ENCODE data around the gene PELI1.

Gene PELI1

GRCh38 chr2:64124571-64124970, 19.6 kb downstream of the PELI1 start:
- DNase-seq (ENCODE audit: low read depth) = no peak
- no peak for TF ChIP-seq CTCF (IDR thresholded peaks at IDR 0.05; ENCODE audit: insufficient read depth, low read depth, low read length, missing control alignments)

GRCh38 chr2:64124168-64124567, 20.1 kb downstream of the PELI1 start:
- no peak for DNase-seq (ENCODE audit: low read depth)
- no peak for TF ChIP-seq CTCF (IDR thresholded peaks at IDR 0.05; ENCODE audit: insufficient read depth, low read depth, low read length, missing control alignments)
- H3K4me3 ChIP-seq (ENCODE audit: low read depth, low read length) = no peak overlapping the region

More at GRCh38 chr2:64124571-64124970, 19.6 kb downstream of the PELI1 start:
- H3K4me3 ChIP-seq (ENCODE audit: low read depth, low read length) = no peak overlapping the region

GRCh38 chr2:64123740-64124139, 20.5 kb downstream of the PELI1 start:
- no peak overlapping the region for H3K4me3 ChIP-seq (ENCODE audit: low read depth, low read length)
- TF ChIP-seq CTCF (IDR thresholded peaks at IDR 0.05; ENCODE audit: insufficient read depth, low read depth, low read length, missing control alignments) = no peak
- no peak for DNase-seq (ENCODE audit: low read depth)

GRCh38 chr2:64122358-64122757, 21.9 kb downstream of the PELI1 start:
- no peak overlapping the region for H3K4me3 ChIP-seq (ENCODE audit: low read depth, low read length)
- TF ChIP-seq CTCF (IDR thresholded peaks at IDR 0.05; ENCODE audit: insufficient read depth, low read depth, low read length, missing control alignments) = no peak
- no peak for DNase-seq (ENCODE audit: low read depth)

DNA sequence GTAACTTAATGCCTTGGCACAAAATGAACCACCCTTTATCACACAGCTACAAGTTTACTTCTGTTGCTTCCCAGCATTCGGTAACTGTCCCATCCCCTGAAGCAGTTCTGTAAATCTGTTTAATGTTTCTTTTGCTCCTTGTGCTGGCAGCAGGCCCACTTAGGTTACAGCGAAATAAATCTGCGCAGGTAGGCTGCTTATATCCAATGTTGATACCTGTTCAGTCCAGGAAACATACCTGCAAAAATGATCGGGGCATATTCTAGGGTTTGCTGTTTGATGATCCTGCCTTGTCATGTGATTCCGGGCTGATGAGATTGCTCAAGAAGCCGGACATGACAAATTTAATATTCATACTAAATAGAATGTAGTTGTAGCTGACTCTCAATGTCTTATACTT, 23.3 kb downstream of the PELI1 start:
- TF ChIP-seq CTCF (IDR thresholded peaks at IDR 0.05; ENCODE audit: insufficient read depth, low read depth, low read length, missing control alignments) = no peak
- no peak for DNase-seq (ENCODE audit: low read depth)
- no peak overlapping the region for H3K4me3 ChIP-seq (ENCODE audit: low read depth, low read length)

DNA sequence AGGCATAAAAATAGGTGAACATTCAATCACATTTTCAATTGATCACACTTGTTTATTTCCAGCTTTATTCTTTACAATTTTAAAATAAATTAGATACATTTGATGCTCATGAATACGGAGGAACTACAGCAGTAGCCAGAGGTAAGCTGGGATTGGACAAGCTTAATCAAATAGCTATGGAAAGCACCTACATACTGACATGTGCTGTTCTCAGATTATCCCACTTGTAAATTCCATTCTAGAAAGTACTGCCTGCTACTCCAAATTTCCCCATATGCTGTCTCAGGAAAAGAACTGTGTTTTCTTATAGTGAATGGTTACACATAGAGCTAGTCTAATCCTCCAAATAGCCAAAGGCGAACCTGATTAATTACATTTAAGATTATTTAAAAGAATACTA, 24.2 kb downstream of the PELI1 start:
- DNase-seq (ENCODE audit: low read depth) = no peak
- no peak overlapping the region for H3K4me3 ChIP-seq (ENCODE audit: low read depth, low read length)
- no peak for TF ChIP-seq CTCF (IDR thresholded peaks at IDR 0.05; ENCODE audit: insufficient read depth, low read depth, low read length, missing control alignments)

DNA sequence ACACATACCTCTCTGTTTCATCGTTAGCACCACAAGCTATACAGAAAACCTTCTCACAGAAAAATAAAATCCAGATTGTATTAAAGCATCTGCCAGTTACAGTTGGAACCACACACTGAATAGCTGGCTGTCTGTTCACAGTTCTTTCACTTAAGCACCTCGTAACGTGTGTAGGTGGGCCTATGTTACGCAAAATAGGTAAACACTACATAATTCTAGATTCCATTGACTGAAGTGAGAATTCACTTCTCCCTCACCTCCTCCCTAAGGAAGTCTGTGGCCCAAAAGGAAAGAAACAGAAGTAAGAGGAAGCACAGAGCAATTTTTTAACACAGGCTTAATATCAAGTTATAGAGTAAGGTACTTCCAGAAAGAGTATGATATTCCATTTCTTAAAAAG, 24.9 kb downstream of the PELI1 start:
- no peak overlapping the region for H3K4me3 ChIP-seq (ENCODE audit: low read depth, low read length)
- TF ChIP-seq CTCF (IDR thresholded peaks at IDR 0.05; ENCODE audit: insufficient read depth, low read depth, low read length, missing control alignments) = no peak
- no peak for DNase-seq (ENCODE audit: low read depth)

Measured in GM12865 (cell line).